Panc1 (cell line): ENCODE results near the gene ALOX12B. TPM values are rescaled to one million over a fixed set of nuclear protein-coding genes. Genes with fewer than 3 reads are reported as not detected.

Experiments used
- ATAC-seq: fragments of 200-7000 bp; cut with Tn5 transposase; 2 replicates; pipeline ENCODE4 v1.9.1; 2020; ENCODE audit warnings: mild to moderate bottlenecking, moderate library complexity
- BruUV-seq: library from RNA; stranded (reverse); fragments of 400-500 nt; replicated peaks from 2 replicates; lab custom pipeline; 2021; lab: Mats Ljungman, UMichigan
- CTCF ChIA-PET: fragments of 300-600 bp; sonication (Branson Sonifier 250); formaldehyde crosslinking; loops from one replicate; lab custom pipeline; 2022; ENCODE audit warnings: antibody characterized with exemption; lab: Charles Lee
- POLR2A ChIA-PET: fragments of 300-600 bp; sonication (Branson Sonifier 250); formaldehyde crosslinking; loops from one replicate; lab custom pipeline; 2022; ENCODE audit warnings: antibody characterized with exemption; lab: Charles Lee
- DNase-seq: peaks from one replicate; pipeline ENCODE4 v3.0.0-alpha.2; 2010; ENCODE audit warnings: low read depth, low spot score
- H3K27ac ChIP-seq: 2 replicates; pipeline ENCODE4 v1.5.1; 2011; ENCODE audit warnings: mild to moderate bottlenecking, low read length, inconsistent platforms
- H3K27me3 ChIP-seq: fragments of 200-500 bp; sonication (Bioruptor generic); 2 replicates; pipeline ENCODE4 v1.6.0; 2014; ENCODE audit warnings: low read length, inconsistent platforms; ENCODE audit not compliant: control insufficient read depth, insufficient read depth
- H3K36me3 ChIP-seq: fragments of 200-500 bp; sonication (Bioruptor generic); 2 replicates; pipeline ENCODE4 v1.5.1; 2014; ENCODE audit warnings: inconsistent platforms, mild to moderate bottlenecking, low read length, moderate library complexity; ENCODE audit not compliant: control insufficient read depth, insufficient read depth
- H3K4me1 ChIP-seq: 2 replicates; pipeline ENCODE4 v1.5.1; 2011; ENCODE audit warnings: inconsistent platforms, mild to moderate bottlenecking, low read length, moderate library complexity; ENCODE audit not compliant: control insufficient read depth, insufficient read depth
- H3K4me3 ChIP-seq, 2 experiments: 2 replicates each; pipeline ENCODE4 v1.5.1; 2011 to 2012; ENCODE audit warnings: low read depth in 2 of 2, low read length in 2 of 2, mild to moderate bottlenecking in 2 of 2, inconsistent platforms in 1 of 2, moderate library complexity in 1 of 2
- H3K9me3 ChIP-seq: fragments of 200-500 bp; sonication (Bioruptor generic); 2 replicates; pipeline ENCODE4 v1.5.1; 2014; ENCODE audit warnings: low read depth, mild to moderate bottlenecking, inconsistent platforms, low read length, moderate library complexity; ENCODE audit not compliant: control insufficient read depth, insufficient read depth
- CTCF ChIP-seq: fragments of 450-650 bp; IDR thresholded peaks from 2 replicates; pipeline ENCODE4 v1.5.1; 2017; ENCODE audit warnings: mild to moderate bottlenecking
- POLR2AphosphoS5 ChIP-seq: IDR thresholded peaks from 2 replicates; pipeline ENCODE4 v1.6.1; 2012; ENCODE audit warnings: mild to moderate bottlenecking, low read depth, low read length, moderate library complexity
- REST ChIP-seq, 2 experiments: IDR thresholded peaks; 2 replicates each; pipeline ENCODE4 v1.6.1; 2011 to 2012; ENCODE audit warnings: low read depth in 2 of 2, control low read depth in 1 of 2, low read length in 1 of 2, mild to moderate bottlenecking in 1 of 2, moderate library complexity in 1 of 2; ENCODE audit not compliant: insufficient read depth in 1 of 2
- SIN3A ChIP-seq: IDR thresholded peaks from 2 replicates; pipeline ENCODE4 v1.6.1; 2012; ENCODE audit warnings: low read depth, mild to moderate bottlenecking, low read length, moderate library complexity, borderline replicate concordance; ENCODE audit not compliant: insufficient read depth
- TCF7L2 ChIP-seq: IDR thresholded peaks from 2 replicates; pipeline ENCODE4 v1.6.1; 2011; ENCODE audit warnings: mild to moderate bottlenecking, low read depth, low read length, inconsistent platforms
- in situ Hi-C: cut with HindIII; loops from 2 replicates; pipeline ENCODE4 v1.10.0; 2016; ENCODE audit warnings: low sequenced_read_pairs, low pct_unique_long_range_greater_than_20kb
- intact Hi-C: fragments of 100-400 bp; cut with micrococcal nuclease; formaldehyde crosslinking; loops from one replicate; pipeline ENCODE4 v1.10.0; 2022; ENCODE audit not compliant: unreplicated experiment
- total RNA-seq: library from RNA; stranded (reverse); gene quantifications from one replicate; pipeline ENCODE4 v1.2.1, GENCODE V29; 2021; ENCODE audit not compliant: unreplicated experiment

ALOX12B gene
- total RNA-seq, 1 experiment from 2014 or later: not detected

GRCh38 chr17:8075081-8075480 lies 12.4 kb downstream of the ALOX12B start:
- intact Hi-C loops: no loop called here
- ChIA-PET POLR2A (no interaction called here), CTCF (interaction anchor here (1.3 kb wide), 1 partner anchor 10 kb away, joined by 3 read pairs; no protein-coding TSS in a partner anchor)
- no peak for DNase-seq
- Histone ChIP-seq H3K36me3 (no peaks in the 10 kb centered on the region; the same call in 1 of the 2 replicates), H3K27me3 (no peaks in the 10 kb centered on the region; the same call in 1 of the 2 replicates), H3K4me3 (no peak overlapping the region), H3K4me1 (no peaks in the 10 kb centered on the region; the same call in 1 of the 2 replicates), H3K9me3 (no peaks in the 10 kb centered on the region), H3K27ac (no peak overlapping the region)
- no TSS peak for BruUV-seq
- in situ Hi-C loops: no loop called here
- TF ChIP-seq REST (IDR thresholded peaks at IDR 0.05; ENCODE audit: insufficient read depth in 1 of 2, low read depth in 2 of 2, low read length in 1 of 2) (no peak), TCF7L2 (no peak), POLR2AphosphoS5 (no peak), SIN3A (no peak), CTCF (no peak)
- no peak for ATAC-seq

- Histone ChIP-seq H3K4me3 (no peak overlapping the region), H3K4me1 (no peaks in the 10 kb centered on the region; the same call in 1 of the 2 replicates), H3K27ac (no peak overlapping the region), H3K27me3 (no peaks in the 10 kb centered on the region; the same call in 1 of the 2 replicates), H3K9me3 (no peaks in the 10 kb centered on the region), H3K36me3 (no peaks in the 10 kb centered on the region; the same call in 1 of the 2 replicates)
- in situ Hi-C loops (no loop called here), intact Hi-C loops (no loop called here)
- ATAC-seq (peak; percentile 21), DNase-seq (no peak)
- BruUV-seq: no TSS peak
- ChIA-PET CTCF (interaction anchor here (0.7 to 1.7 kb wide), 5 partner anchors 10 to 223 kb away, joined by 3 to 10 read pairs (median 5); no protein-coding TSS in a partner anchor), POLR2A (interaction anchor here (0.6 kb wide), 2 partner anchors 143 to 239 kb away, joined by 5 to 7 read pairs; no protein-coding TSS in a partner anchor)
- TF ChIP-seq SIN3A (no peak), CTCF (no peak), POLR2AphosphoS5 (no peak), TCF7L2 (no peak), REST (IDR thresholded peaks at IDR 0.05; ENCODE audit: insufficient read depth in 1 of 2, low read depth in 2 of 2, low read length in 1 of 2) (no peak)
These were observed 13.0 kb downstream of the ALOX12B start for GRCh38 chr17:8074554-8074953.
